Measurements from ENCODE around the gene CIT. TPM values are rescaled to one million over a fixed set of nuclear protein-coding genes. Genes with fewer than 3 reads are reported as not detected.

The CIT gene
- total RNA-seq, 6 experiments from 2014 or later = 1.8 to 12.8 (median 3.3) TPM

- TF ChIP-seq POLR2A (IDR thresholded peaks at IDR 0.05) (no peak), CTCF (IDR thresholded peaks at IDR 0.05) (no peak)
- no peaks in the 10 kb centered on the region for H3K36me3 ChIP-seq
- DNase-seq = no peak
- intact Hi-C loops (cut with DNase I) = no loop called here
- H3K4me3 ChIP-seq = no peak overlapping the region
- H3K27ac ChIP-seq = no peak overlapping the region
- ATAC-seq = no peak
- no peaks in the 10 kb centered on the region for H3K27me3 ChIP-seq
- H3K4me1 ChIP-seq = no peaks in the 10 kb centered on the region
- no peaks in the 10 kb centered on the region for H3K9me3 ChIP-seq
- 100% methylated on average over 1 of the region's 3 CpGs for WGBS (ENCODE audit: insufficient coverage, low coverage, low lambda C conversion rate, missing lambda C conversion rate)
Measured at GRCh38 chr12:119644930-119645329, 232.2 kb downstream of the CIT start.

- no peak overlapping the region for H3K27ac ChIP-seq
- TF ChIP-seq CTCF (IDR thresholded peaks at IDR 0.05) (no peak), POLR2A (IDR thresholded peaks at IDR 0.05) (no peak)
- no peak for ATAC-seq
- 65% methylated on average over 4 of the region's 4 CpGs for WGBS (ENCODE audit: insufficient coverage, low coverage, low lambda C conversion rate, missing lambda C conversion rate)
- no peaks in the 10 kb centered on the region for H3K27me3 ChIP-seq
- intact Hi-C loops (cut with DNase I) = no loop called here
- DNase-seq = no peak
- H3K36me3 ChIP-seq = no peaks in the 10 kb centered on the region
- no peaks in the 10 kb centered on the region for H3K4me1 ChIP-seq
- H3K9me3 ChIP-seq = no peaks in the 10 kb centered on the region
- H3K4me3 ChIP-seq = no peak overlapping the region
Measured at GRCh38 chr12:119642986-119643385, 234.1 kb downstream of the CIT start.

MicroRNAs within 50 kb of the gene (microRNA counts, 767-probe panel; counts per million panel counts)
- microRNA hsa-miR-1178 = 237 counts per million

Small RNA genes lying within 50 kb of the gene (microRNA-seq; reads per million reads assigned to microRNA genes)
- 0 reads per million in 2 donors for gene MIR1178

Other genes with a start within 250 kb of the CIT start
- gene PRKAB1, start 209.2 kb downstream of the CIT start, total RNA-seq = 10 to 100 TPM in 4 of 6 experiments, 1 to 10 TPM in 2; 8.2 to 17.1 (median 10.3) TPM
- 10 to 100 TPM in 3 of 6 experiments, 1 to 10 TPM in 3; 1.5 to 13.0 (median 8.7) TPM for gene BICDL1, start 111.9 kb upstream of the CIT start, total RNA-seq
- gene RAB35, start 239.4 kb upstream of the CIT start, total RNA-seq = 10 to 100 TPM; 11.7 to 22.1 (median 14.7) TPM